ENCODE measurements around the gene GLCE. TPM values are rescaled to one million over a fixed set of nuclear protein-coding genes. Genes with fewer than 3 reads are reported as not detected.

GLCE gene
- 127 and 158 TPM in 2 replicates for total RNA-seq

- DNase-seq (ENCODE audit: extremely low read depth, low read depth, low spot score): no peak
Measured at GRCh38 chr15:69160141-69160993, at the start of gene GLCE. Gene GLCE, plus strand, starts transcription at chr15:69160635. Its CDS starts 95,172 bp downstream, at chr15:69255807.

GRCh38 chr15:69114331-69114928 is 46.0 kb upstream of the GLCE start:
- no peak for DNase-seq (ENCODE audit: extremely low read depth, low read depth, low spot score)

GRCh38 chr15:69115031-69115430 is 45.4 kb upstream of the GLCE start:
- no peak for DNase-seq (ENCODE audit: extremely low read depth, low read depth, low spot score)

GRCh38 chr15:69116391-69116790 is 44.0 kb upstream of the GLCE start:
- DNase-seq (ENCODE audit: extremely low read depth, low read depth, low spot score): no peak

- no peak for DNase-seq (ENCODE audit: extremely low read depth, low read depth, low spot score)
Measured at GRCh38 chr15:69117431-69117871, 43.0 kb upstream of the GLCE start.

- no peak for DNase-seq (ENCODE audit: extremely low read depth, low read depth, low spot score)
Measured at GRCh38 chr15:69118089-69118488, 42.3 kb upstream of the GLCE start.

- DNase-seq (ENCODE audit: extremely low read depth, low read depth, low spot score): no peak
Measured at GRCh38 chr15:69119001-69119400, 41.4 kb upstream of the GLCE start.

GRCh38 chr15:69119683-69120395 is 40.6 kb upstream of the GLCE start:
- DNase-seq (ENCODE audit: extremely low read depth, low read depth, low spot score): no peak

- DNase-seq (ENCODE audit: extremely low read depth, low read depth, low spot score): no peak
Measured at GRCh38 chr15:69120732-69121131, 39.7 kb upstream of the GLCE start.

GRCh38 chr15:69121198-69121828 is 39.1 kb upstream of the GLCE start:
- no peak for DNase-seq (ENCODE audit: extremely low read depth, low read depth, low spot score)

- DNase-seq (ENCODE audit: extremely low read depth, low read depth, low spot score): no peak
Measured at GRCh38 chr15:69125236-69125635, 35.2 kb upstream of the GLCE start.

GRCh38 chr15:69126054-69126469 is 34.4 kb upstream of the GLCE start:
- DNase-seq (ENCODE audit: extremely low read depth, low read depth, low spot score): no peak

GRCh38 chr15:69127306-69127705 is 33.1 kb upstream of the GLCE start:
- DNase-seq (ENCODE audit: extremely low read depth, low read depth, low spot score): no peak

GRCh38 chr15:69128667-69129311 is 31.6 kb upstream of the GLCE start:
- DNase-seq (ENCODE audit: extremely low read depth, low read depth, low spot score): no peak

- DNase-seq (ENCODE audit: extremely low read depth, low read depth, low spot score): no peak
Measured at GRCh38 chr15:69131362-69132220, 28.8 kb upstream of the GLCE start.

- no peak for DNase-seq (ENCODE audit: extremely low read depth, low read depth, low spot score)
Measured at GRCh38 chr15:69132430-69132829, 28.0 kb upstream of the GLCE start.

- DNase-seq (ENCODE audit: extremely low read depth, low read depth, low spot score): no peak
Measured at GRCh38 chr15:69132977-69133861, 27.2 kb upstream of the GLCE start.

GRCh38 chr15:69133862-69134519 is 26.4 kb upstream of the GLCE start:
- no peak for DNase-seq (ENCODE audit: extremely low read depth, low read depth, low spot score)

Measured in glomerular endothelial cell (primary cell).